H1 (cell line): ENCODE data around the gene ZSCAN29. TPM values are rescaled to one million over a fixed set of nuclear protein-coding genes. Genes with fewer than 3 reads are reported as not detected.

Experiments used
- CTCF ChIA-PET: fragments of 300-600 bp; sonication (Branson Sonifier 250); formaldehyde crosslinking; loops from one replicate; lab custom pipeline; 2021; ENCODE audit not compliant: partially characterized antibody; lab: Charles Lee
- POLR2A ChIA-PET: fragments of 300-600 bp; sonication (Branson Sonifier 250); formaldehyde crosslinking; loops from one replicate; lab custom pipeline; 2021; ENCODE audit warnings: inconsistent platforms; ENCODE audit not compliant: partially characterized antibody; lab: Charles Lee
- DNase-seq, 2 experiments: peaks; one replicate each; pipeline versions ENCODE4 v3.0.0 to v3.0.0-alpha.2; 2010 to 2022; ENCODE audit warnings: low spot score in 2 of 2, low read depth in 1 of 2, mixed read lengths in 1 of 2
- FAIRE-seq: peaks from 2 replicates; lab custom pipeline; 2011; peaks lifted over from hg19 to GRCh38; lab: Jason Lieb, UNC
- H2AFZ ChIP-seq: 2 replicates; pipeline ENCODE4 v1.8.1; 2012; ENCODE audit warnings: low read length, inconsistent platforms
- H2AK5ac ChIP-seq: 2 replicates; pipeline ENCODE4 v1.6.1; 2013; ENCODE audit warnings: low read depth, low read length
- H2BK120ac ChIP-seq: replicated peaks from 2 replicates; pipeline ENCODE3; 2013; ENCODE audit warnings: low read depth, low read length, inconsistent platforms
- H2BK12ac ChIP-seq: 2 replicates; pipeline ENCODE4 v1.6.1; 2013; ENCODE audit warnings: low read depth, low read length
- H2BK15ac ChIP-seq: 2 replicates; pipeline ENCODE4 v1.6.1; 2013; ENCODE audit warnings: low read length
- H2BK20ac ChIP-seq: 2 replicates; pipeline ENCODE4 v1.6.1; 2013; ENCODE audit warnings: low read length
- H2BK5ac ChIP-seq: 2 replicates; pipeline ENCODE4 v1.6.1; 2013; ENCODE audit warnings: low read depth, low read length
- H3K14ac ChIP-seq: 2 replicates; pipeline ENCODE4 v1.6.1; 2013; ENCODE audit warnings: inconsistent platforms; ENCODE audit not compliant: insufficient read length
- H3K18ac ChIP-seq: 2 replicates; pipeline ENCODE4 v1.6.1; 2013; ENCODE audit warnings: low read length; ENCODE audit errors: extremely low read depth
- H3K23ac ChIP-seq: 2 replicates; pipeline ENCODE4 v1.6.1; 2013; ENCODE audit warnings: inconsistent platforms; ENCODE audit not compliant: insufficient read length
- H3K23me2 ChIP-seq: 2 replicates; pipeline ENCODE4 v1.6.1; 2013; ENCODE audit warnings: low read depth, low read length
- H3K27ac ChIP-seq: 2 replicates; pipeline ENCODE4 v1.6.1; 2011; ENCODE audit warnings: low read depth, low read length, inconsistent platforms
- H3K27me3 ChIP-seq, 4 experiments: replicated peaks in 1 of 4; 1 replicate in 1 of 4; 2 replicates in 3 of 4; pipeline versions ENCODE4 v1.6.1 to v1.8.1; 2011 to 2013; ENCODE audit warnings: low read length in 3 of 4, mild to moderate bottlenecking in 3 of 4, inconsistent platforms in 2 of 4, mixed read lengths in 2 of 4, moderate library complexity in 1 of 4; ENCODE audit not compliant: control insufficient read depth in 3 of 4, insufficient read depth in 3 of 4; ENCODE audit errors: extremely low read depth in 1 of 4
- H3K36me3 ChIP-seq, 4 experiments: 2 replicates each; pipeline versions ENCODE4 v1.6.1 to v1.8.1; 2011 to 2013; ENCODE audit warnings: mild to moderate bottlenecking in 4 of 4, low read length in 3 of 4, moderate library complexity in 2 of 4, control low read depth in 1 of 4, inconsistent platforms in 1 of 4; ENCODE audit not compliant: insufficient read depth in 4 of 4, control insufficient read depth in 2 of 4
- H3K4ac ChIP-seq: replicated peaks from 2 replicates; pipeline ENCODE3; 2013; ENCODE audit warnings: low read length, low read depth, mixed read lengths, inconsistent platforms; ENCODE audit not compliant: insufficient read length
- H3K4me1 ChIP-seq, 4 experiments: replicated peaks in 1 of 4; 1 replicate in 1 of 4; 2 replicates in 3 of 4; pipeline versions ENCODE4 v1.6.1 to v1.8.1; 2011 to 2013; ENCODE audit warnings: low read length in 3 of 4, inconsistent platforms in 2 of 4, mixed read lengths in 1 of 4; ENCODE audit not compliant: insufficient read depth in 4 of 4, control insufficient read depth in 3 of 4
- H3K4me2 ChIP-seq, 2 experiments: 2 replicates each; pipeline versions ENCODE4 v1.6.1 to v1.8.1; 2011 to 2013; ENCODE audit warnings: low read depth in 2 of 2, low read length in 2 of 2, control low read depth in 1 of 2, inconsistent platforms in 1 of 2, mild to moderate bottlenecking in 1 of 2; ENCODE audit not compliant: insufficient read depth in 1 of 2
- H3K4me3 ChIP-seq, 4 experiments: fragments of 200-600, 300-600 bp in 1 of 4; sonication (generic), shearing (Covaris generic), sonication (Bioruptor Twin) in 1 of 4; 2 replicates each; pipeline versions ENCODE4 v1.5.1 to v1.8.1; 2011 to 2016; ENCODE audit warnings: low read length in 4 of 4, low read depth in 3 of 4, control low read depth in 2 of 4, inconsistent platforms in 2 of 4, mild to moderate bottlenecking in 2 of 4, mixed read lengths in 1 of 4, moderate library complexity in 1 of 4; ENCODE audit not compliant: insufficient read depth in 2 of 4; ENCODE audit errors: extremely low read depth in 1 of 4
- H3K56ac ChIP-seq: replicated peaks from 2 replicates; pipeline ENCODE3; 2013; ENCODE audit warnings: low read depth, mild to moderate bottlenecking, mixed read lengths, low read length, inconsistent platforms; ENCODE audit not compliant: insufficient read length
- H3K79me1 ChIP-seq: 2 replicates; pipeline ENCODE4 v1.6.1; 2013; ENCODE audit warnings: low read depth, low read length, control low read depth
- H3K79me2 ChIP-seq, 2 experiments: 2 replicates each; pipeline versions ENCODE4 v1.6.1 to v1.8.1; 2012 to 2013; ENCODE audit warnings: low read length in 2 of 2, mild to moderate bottlenecking in 2 of 2, inconsistent platforms in 1 of 2; ENCODE audit not compliant: insufficient read depth in 2 of 2, control insufficient read depth in 1 of 2
- H3K9ac ChIP-seq, 4 experiments: replicated peaks in 1 of 4; 1 replicate in 1 of 4; 2 replicates in 3 of 4; pipeline versions ENCODE4 v1.6.1 to v1.8.1; 2011 to 2013; ENCODE audit warnings: low read depth in 3 of 4, low read length in 3 of 4, control low read depth in 2 of 4, mild to moderate bottlenecking in 2 of 4, moderate library complexity in 2 of 4, inconsistent platforms in 1 of 4; ENCODE audit errors: extremely low read depth in 1 of 4
- H3K9me3 ChIP-seq, 2 experiments: 2 replicates each; pipeline versions ENCODE4 v1.6.1 to v1.8.1; 2012 to 2013; ENCODE audit warnings: mild to moderate bottlenecking in 2 of 2, moderate library complexity in 2 of 2, control low read depth in 1 of 2, inconsistent platforms in 1 of 2, low read depth in 1 of 2, low read length in 1 of 2, mixed read lengths in 1 of 2; ENCODE audit not compliant: insufficient read depth in 2 of 2
- H4K20me1 ChIP-seq, 2 experiments: replicated peaks in 1 of 2; 2 replicates each; pipeline versions ENCODE3 to v1.8.1; 2011 to 2013; ENCODE audit warnings: inconsistent platforms in 2 of 2, low read length in 2 of 2, mild to moderate bottlenecking in 1 of 2; ENCODE audit not compliant: insufficient read depth in 2 of 2, control insufficient read depth in 1 of 2
- H4K5ac ChIP-seq: 2 replicates; pipeline ENCODE4 v1.6.1; 2013; ENCODE audit warnings: low read length, low read depth, mixed read lengths, inconsistent platforms; ENCODE audit not compliant: insufficient read length
- H4K8ac ChIP-seq: 2 replicates; pipeline ENCODE4 v1.8.0; 2013; ENCODE audit warnings: mild to moderate bottlenecking, moderate library complexity, low read length, inconsistent platforms; ENCODE audit not compliant: insufficient read depth; ENCODE audit errors: extremely low read depth
- H4K91ac ChIP-seq: replicated peaks from 2 replicates; pipeline ENCODE3; 2013; ENCODE audit warnings: low read length, mixed read lengths, inconsistent platforms; ENCODE audit not compliant: insufficient read length
- BCL11A ChIP-seq, 2 experiments: IDR thresholded peaks; one replicate each; pipeline ENCODE4 v1.6.1; 2011; ENCODE audit warnings: low read depth in 2 of 2, low read length in 2 of 2, mild to moderate bottlenecking in 2 of 2
- CBX5 ChIP-seq: fragments of 300-800, 300-1000 bp; sonication (generic); IDR thresholded peaks from 2 replicates; pipeline ENCODE4 v1.7.1; 2016; ENCODE audit warnings: antibody characterized with exemption, low read length, low read depth
- CTBP2 ChIP-seq: IDR thresholded peaks from 2 replicates; pipeline ENCODE4 v1.7.0; 2011; ENCODE audit warnings: borderline replicate concordance, mild to moderate bottlenecking, moderate library complexity, mixed read lengths, low read length; ENCODE audit not compliant: insufficient read depth, insufficient read length
- E2F6 ChIP-seq: IDR thresholded peaks from 2 replicates; pipeline ENCODE4 v1.6.1; 2012; ENCODE audit warnings: inconsistent platforms
- EP300 ChIP-seq, 2 experiments: IDR thresholded peaks; 1 replicate in 1 of 2; 2 replicates in 1 of 2; pipeline ENCODE4 v1.6.1; 2011 to 2012; ENCODE audit warnings: low read depth in 2 of 2, low read length in 2 of 2, mild to moderate bottlenecking in 2 of 2, borderline replicate concordance in 1 of 2, inconsistent platforms in 1 of 2, moderate library complexity in 1 of 2
- EZH2 ChIP-seq: fragments of 200-600 bp; sonication (generic); IDR thresholded peaks from 2 replicates; pipeline ENCODE4 v1.7.1; 2012; ENCODE audit warnings: low read depth, mild to moderate bottlenecking, moderate library complexity, low read length, inconsistent platforms; ENCODE audit not compliant: severe bottlenecking
- FOSL1 ChIP-seq: IDR thresholded peaks from 2 replicates; pipeline ENCODE4 v1.6.1; 2011; ENCODE audit warnings: mild to moderate bottlenecking, low read depth, low read length, moderate library complexity; ENCODE audit not compliant: insufficient read depth
- MAFK ChIP-seq: IDR thresholded peaks from 2 replicates; pipeline ENCODE4 v1.6.1; 2012; ENCODE audit warnings: low read depth, mild to moderate bottlenecking, improper control_type of control experiment, low read length
- POLR2AphosphoS5 ChIP-seq: IDR thresholded peaks from 2 replicates; pipeline ENCODE4 v1.6.1; 2011; ENCODE audit warnings: low read depth, low read length
- POU5F1 ChIP-seq: IDR thresholded peaks from 2 replicates; pipeline ENCODE4 v1.6.1; 2011; ENCODE audit warnings: low read depth, mild to moderate bottlenecking, low read length, moderate library complexity
- TAF1 ChIP-seq: IDR thresholded peaks from 2 replicates; pipeline ENCODE4 v1.6.1; 2011; ENCODE audit warnings: mild to moderate bottlenecking, low read depth, low read length
- WGBS, 2 experiments: shearing (Covaris generic) in 1 of 2; methylation state at CpG; one replicate each; pipeline versions ENCODE4 v1.1.6 to v1.1.7; 2013 to 2015; ENCODE audit warnings: low lambda C conversion rate in 2 of 2, mixed read lengths in 2 of 2, inconsistent platforms in 1 of 2, low coverage in 1 of 2, missing lambda C conversion rate in 1 of 2; ENCODE audit not compliant: insufficient replicate concordance in 2 of 2, insufficient coverage in 1 of 2, insufficient read length in 1 of 2; ENCODE audit errors: extremely low coverage in 1 of 2, missing lambda C conversion rate in 1 of 2; 5-methylcytosine and 5-hydroxymethylcytosine counted together
- polyA plus RNA-seq, 7 experiments: library from polyadenylated mRNA; depleted of rRNA in 3 of 7; stranded (reverse) in 5 of 7; unstranded in 2 of 7; fragments of >200 nt in 5 of 7; fragments of 200-250 nt in 2 of 7; gene quantifications; 1 replicate in 5 of 7; 2 replicates in 1 of 7; 4 replicates in 1 of 7; pipeline versions ENCODE4 v1.2.1 to v1.2.3, GENCODE V29; 2011 to 2013; ENCODE audit warnings: missing spikeins in 2 of 7, mixed read lengths in 2 of 7
- total RNA-seq: library from RNA; stranded (reverse); fragmentation: NEBNext Ultra II Directional; extraction: Animal tissue kit (Norgen Biotek cat#: 25700); gene quantifications from 2 replicates; pipeline ENCODE4 v1.2.1, GENCODE V29; 2021

The ZSCAN29 gene
- total and polyA plus RNA-seq, 2 of the 8 experiments (the other 6 are each of a cell fraction or from before 2014, with no cell fraction given): 6.4 to 41.3 TPM

GRCh38 chr15:43325039-43325684 lies 45.7 kb downstream of the ZSCAN29 start:
- Histone ChIP-seq H3K9ac (no peak overlapping the region), H3K79me2 (peaks cover 0 to 12% of the 10 kb centered on the region in 2 experiments; a peak in 2 of 4 replicates), H3K27me3 (no peaks in the 10 kb centered on the region), H4K20me1 (peaks cover 0 to 5% of the 10 kb centered on the region in 2 experiments), H3K4me3 (no peak overlapping the region), H2AFZ (no peak overlapping the region), H3K56ac (no peak overlapping the region), H2BK120ac (no peak overlapping the region), H2BK5ac (no peak overlapping the region), H3K79me1 (peaks cover 3% of the 10 kb centered on the region; the same call in 1 of the 2 replicates), H2BK12ac (no peak overlapping the region), H3K36me3 (peaks cover 0 to 4% (median 1%) of the 10 kb centered on the region in 4 experiments; a peak in 1 of 8 replicates), H4K5ac (no peak overlapping the region), H3K4ac (no peak overlapping the region), H3K9me3 (no peaks in the 10 kb centered on the region), H2BK20ac (no peak overlapping the region), H2BK15ac (no peak overlapping the region), H4K91ac (no peak overlapping the region), H3K4me2 (no peak overlapping the region), H2AK5ac (no peak overlapping the region), H3K23ac (no peak overlapping the region), H3K14ac (no peak overlapping the region), H3K4me1 (peaks cover 4 to 10% (median 5%) of the 10 kb centered on the region in 4 experiments; a peak in 6 of 7 replicates), H3K27ac (no peak overlapping the region), H3K23me2 (peaks cover 7% of the 10 kb centered on the region), H3K18ac (no peak overlapping the region), H4K8ac (no peak overlapping the region)
- no peak for DNase-seq
- POLR2A ChIA-PET: interaction anchor here (0.6 kb wide), 1 partner anchor 13 kb away, joined by 3 read pairs; no protein-coding TSS in a partner anchor
- CTCF ChIA-PET: interaction anchor here (0.5 to 3.1 kb wide), 6 partner anchors 9 to 120 kb away, joined by 3 to 11 read pairs (median 3); no protein-coding TSS in a partner anchor
- no peak for FAIRE-seq
- 74% methylated on average over 6 of the region's 6 CpGs; no CpG with 5 or more reads in 1 of the 2 experiments for WGBS, 2 experiments
- TF ChIP-seq E2F6 (no peak), MAFK (no peak), BCL11A (IDR thresholded peaks at IDR 0.05; ENCODE audit: low read depth in 2 of 2, low read length in 2 of 2) (no peak), EZH2 (no peak), POLR2AphosphoS5 (no peak), CBX5 (no peak), FOSL1 (no peak), EP300 (IDR thresholded peaks at IDR 0.05; ENCODE audit: borderline replicate concordance in 1 of 2, low read depth in 2 of 2, low read length in 2 of 2) (no peak), TAF1 (no peak), CTBP2 (no peak), POU5F1 (no peak)
